Urinary bladder (tissue), 4 donors: ENCODE results near the gene NKD2. TPM values are rescaled to one million over a fixed set of nuclear protein-coding genes. Genes with fewer than 3 reads are reported as not detected.
"Not testable (repeated sequence)": the region's sequence is repeated elsewhere in the genome, so short reads cannot be mapped to it uniquely, and the experiment has no call there.

ENCODE experiments used
- DNase-seq: peaks from one replicate; pipeline ENCODE4 v3.0.0-alpha.2; 2015; ENCODE audit errors: extremely low spot score
- H3K27ac ChIP-seq: one replicate; pipeline ENCODE4 v1.5.1; 2013; ENCODE audit warnings: low read depth, mild to moderate bottlenecking, moderate library complexity
- H3K36me3 ChIP-seq: one replicate; pipeline ENCODE4 v1.6.1; 2013; ENCODE audit warnings: mild to moderate bottlenecking, moderate library complexity; ENCODE audit not compliant: insufficient read depth
- H3K4me1 ChIP-seq: one replicate; pipeline ENCODE4 v1.6.1; 2013; ENCODE audit warnings: mild to moderate bottlenecking, moderate library complexity; ENCODE audit not compliant: insufficient read depth
- H3K4me3 ChIP-seq: one replicate; pipeline ENCODE4 v1.5.1; 2013; ENCODE audit warnings: low read depth, low read length
- WGBS: extraction: QIAGEN DNeasy Blood & Tissue Kit; methylation state at CpG from one replicate; pipeline ENCODE4 v1.1.7; 2013; 5-methylcytosine and 5-hydroxymethylcytosine counted together
- polyA plus RNA-seq: library from polyadenylated mRNA; stranded (reverse); fragments of 200-250 nt; gene quantifications from one replicate; pipeline ENCODE4 v1.2.3, GENCODE V29; 2013
- total RNA-seq: library from RNA; depleted of rRNA; stranded (reverse); fragments of >200 nt; gene quantifications from one replicate; pipeline ENCODE4 v1.2.3, GENCODE V29; 2014
- donor health status: healthy with polysubstance abuse.
- donor health status: healthy.

The NKD2 gene
- total and polyA plus RNA-seq, 2 donors: 1.3 to 7.5 TPM

DNA sequence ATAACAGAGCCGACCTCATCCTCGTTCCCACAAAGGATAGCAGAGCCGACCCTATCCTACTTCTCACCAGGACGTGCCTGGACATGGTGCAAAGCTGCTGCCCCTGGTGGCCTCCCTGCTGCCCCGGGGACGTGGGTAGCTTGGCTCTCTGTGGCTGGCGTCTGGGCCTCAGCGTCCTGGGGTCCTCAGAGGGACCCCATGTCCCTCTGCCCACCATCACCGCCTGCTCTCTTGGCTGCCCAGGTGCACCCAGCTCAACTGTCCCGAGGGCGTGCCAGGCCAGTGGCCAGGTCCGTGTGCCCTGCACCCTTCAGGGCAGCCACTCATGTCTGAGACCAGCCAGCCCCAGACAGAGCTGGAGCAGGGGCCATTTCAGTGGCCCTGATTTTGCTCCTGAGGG, 8.5 kb downstream of the NKD2 start:
- no peak for DNase-seq
- no peak overlapping the region for H3K27ac ChIP-seq

GRCh38 chr5:1017691-1018455, 9.3 kb downstream of the NKD2 start:
- Histone ChIP-seq H3K4me1 (no peaks in the 10 kb centered on the region), H3K27ac (no peak overlapping the region), H3K36me3 (no peaks in the 10 kb centered on the region), H3K4me3 (no peak overlapping the region)
- DNase-seq: no peak
- 97% methylated on average over 19 of the region's 19 CpGs for WGBS

More for the DNA sequence above, 8.5 kb downstream of the NKD2 start:
- Histone ChIP-seq H3K36me3 (no peaks in the 10 kb centered on the region), H3K4me1 (no peaks in the 10 kb centered on the region), H3K4me3 (no peak overlapping the region)
- 82% methylated on average over 12 of the region's 12 CpGs for WGBS

DNA sequence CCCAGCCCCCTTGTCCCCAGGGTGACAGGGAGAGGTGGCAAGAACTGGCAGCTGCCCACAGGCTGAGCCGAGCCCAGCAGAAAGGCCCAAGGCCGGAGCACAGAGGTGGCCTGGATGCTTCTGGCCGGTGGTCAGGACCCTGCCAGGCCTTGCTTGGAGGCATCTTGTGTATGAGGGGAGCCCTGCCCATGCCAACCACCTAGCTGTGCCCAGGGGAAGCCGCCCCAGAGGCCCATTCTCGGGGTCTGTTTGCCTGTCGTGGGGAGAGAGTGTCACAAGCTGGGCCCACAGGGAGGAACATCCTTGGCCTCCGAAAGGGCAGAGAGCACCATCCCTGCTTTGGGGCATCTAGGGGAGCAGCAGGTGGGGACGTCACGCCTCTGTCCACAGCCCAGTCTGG, 10.0 kb downstream of the NKD2 start:
- no peak overlapping the region for H3K27ac ChIP-seq
- DNase-seq: no peak
- H3K4me3 ChIP-seq: no peak overlapping the region
- 94% methylated on average over 9 of the region's 9 CpGs for WGBS
- H3K36me3 ChIP-seq: no peaks in the 10 kb centered on the region
- no peaks in the 10 kb centered on the region for H3K4me1 ChIP-seq

DNA sequence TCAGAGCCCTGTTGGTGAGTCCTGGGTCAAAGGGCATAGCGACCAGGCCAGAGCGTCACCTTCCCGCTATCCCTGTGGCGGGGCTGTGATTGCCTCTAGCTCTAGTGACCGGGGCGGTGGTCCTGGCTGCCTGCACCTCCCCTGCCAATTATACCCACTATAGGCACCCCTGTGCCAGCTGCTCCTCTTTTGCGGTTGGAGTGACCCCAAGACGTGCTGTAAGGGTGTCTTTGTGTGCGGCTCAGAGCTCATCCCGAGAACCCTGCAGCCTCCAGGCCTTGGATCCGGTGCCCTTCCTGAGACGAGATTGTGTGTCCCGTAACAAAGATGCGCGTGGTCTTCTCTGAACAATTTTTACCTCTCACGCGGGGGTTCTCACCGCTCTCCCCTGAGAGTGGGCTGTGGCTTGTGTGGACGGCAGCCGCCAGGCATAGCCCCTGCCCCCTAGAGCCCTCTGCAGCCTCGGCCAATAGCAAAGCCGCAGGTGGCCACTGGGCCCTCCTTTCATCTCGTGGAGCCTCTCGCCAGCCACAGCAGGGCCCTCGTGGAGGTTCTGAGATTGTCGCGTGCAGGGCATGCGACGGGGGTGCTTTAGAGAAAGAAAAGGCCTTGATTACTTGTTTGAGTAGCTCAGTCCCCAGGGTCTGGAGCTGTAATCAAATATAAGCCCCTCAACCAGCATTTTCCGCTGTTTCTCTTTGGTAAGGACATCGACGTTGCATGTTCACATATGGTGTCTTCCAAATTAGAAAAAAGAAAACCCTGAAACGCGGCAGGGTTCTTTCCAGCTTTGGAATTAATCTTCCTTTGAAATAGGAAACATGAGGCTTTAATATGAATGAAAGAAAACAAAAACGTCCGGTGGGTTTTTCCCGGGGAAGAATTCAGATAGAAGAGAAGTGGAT, 10.7 kb downstream of the NKD2 start:
- 83% methylated on average over 37 of the region's 37 CpGs for WGBS
- H3K4me1 ChIP-seq: no peaks in the 10 kb centered on the region
- H3K4me3 ChIP-seq: no peak overlapping the region
- no peak for DNase-seq
- no peak overlapping the region for H3K27ac ChIP-seq
- H3K36me3 ChIP-seq: no peaks in the 10 kb centered on the region

DNA sequence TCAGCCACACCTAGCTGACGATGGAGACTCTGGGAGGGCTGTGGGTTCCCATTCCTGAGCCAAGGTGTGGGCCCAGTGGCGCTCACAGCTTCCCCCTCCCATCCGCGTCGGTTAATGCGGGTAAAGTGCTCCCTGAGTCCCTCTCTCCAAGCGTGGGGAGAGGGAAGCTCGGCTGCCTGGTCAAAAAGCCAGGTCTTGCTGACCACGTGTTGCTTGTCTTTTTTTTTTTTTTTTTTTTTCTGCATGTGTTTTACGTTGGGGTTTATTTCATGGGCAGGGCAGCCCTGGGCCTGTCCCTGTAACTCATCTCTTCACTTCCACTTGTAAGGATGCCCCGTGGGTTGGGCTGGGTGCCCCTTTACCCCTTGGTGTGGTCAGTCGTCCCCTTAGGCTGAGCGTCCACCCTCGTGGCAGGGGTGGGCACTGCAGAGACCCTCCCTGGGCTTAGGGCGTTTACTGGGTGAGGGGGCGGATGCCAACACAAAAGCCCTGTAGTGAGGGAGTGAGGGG, 11.9 kb downstream of the NKD2 start:
- H3K36me3 ChIP-seq: no peaks in the 10 kb centered on the region
- H3K27ac ChIP-seq: no peak overlapping the region
- WGBS: 75% methylated on average over 16 of the region's 16 CpGs
- DNase-seq: no peak
- H3K4me1 ChIP-seq: no peaks in the 10 kb centered on the region
- H3K4me3 ChIP-seq: no peak overlapping the region

GRCh38 chr5:1021136-1021968, 12.8 kb downstream of the NKD2 start:
- Histone ChIP-seq H3K36me3 (no peaks in the 10 kb centered on the region), H3K4me1 (no peaks in the 10 kb centered on the region), H3K27ac (no peak overlapping the region), H3K4me3 (no peak overlapping the region)
- WGBS: 57% methylated on average over 29 of the region's 29 CpGs
- DNase-seq: no peak

DNA sequence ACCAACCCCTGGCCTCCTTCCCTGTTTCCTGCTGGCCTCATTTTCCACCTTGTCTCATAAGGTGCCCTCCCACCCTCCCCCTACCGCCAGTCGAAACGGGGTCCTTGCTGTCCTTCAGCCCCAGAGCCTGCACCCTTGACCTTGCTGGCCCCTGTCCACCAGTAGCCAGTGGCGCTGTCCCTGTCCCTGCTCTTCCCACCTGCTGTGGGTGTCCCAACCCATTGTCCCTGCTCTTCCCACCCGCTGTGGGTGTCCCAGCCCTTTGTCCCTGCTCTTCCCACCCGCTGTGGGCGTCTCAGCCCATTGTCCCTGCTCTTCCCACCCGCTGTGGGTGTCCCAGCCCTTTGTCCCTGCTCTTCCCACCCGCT, 13.4 kb downstream of the NKD2 start:
- 86% methylated on average over 9 of the region's 9 CpGs for WGBS
- not testable (repeated sequence) for H3K36me3 ChIP-seq, H3K4me3 ChIP-seq, DNase-seq, H3K27ac ChIP-seq, H3K4me1 ChIP-seq

DNA sequence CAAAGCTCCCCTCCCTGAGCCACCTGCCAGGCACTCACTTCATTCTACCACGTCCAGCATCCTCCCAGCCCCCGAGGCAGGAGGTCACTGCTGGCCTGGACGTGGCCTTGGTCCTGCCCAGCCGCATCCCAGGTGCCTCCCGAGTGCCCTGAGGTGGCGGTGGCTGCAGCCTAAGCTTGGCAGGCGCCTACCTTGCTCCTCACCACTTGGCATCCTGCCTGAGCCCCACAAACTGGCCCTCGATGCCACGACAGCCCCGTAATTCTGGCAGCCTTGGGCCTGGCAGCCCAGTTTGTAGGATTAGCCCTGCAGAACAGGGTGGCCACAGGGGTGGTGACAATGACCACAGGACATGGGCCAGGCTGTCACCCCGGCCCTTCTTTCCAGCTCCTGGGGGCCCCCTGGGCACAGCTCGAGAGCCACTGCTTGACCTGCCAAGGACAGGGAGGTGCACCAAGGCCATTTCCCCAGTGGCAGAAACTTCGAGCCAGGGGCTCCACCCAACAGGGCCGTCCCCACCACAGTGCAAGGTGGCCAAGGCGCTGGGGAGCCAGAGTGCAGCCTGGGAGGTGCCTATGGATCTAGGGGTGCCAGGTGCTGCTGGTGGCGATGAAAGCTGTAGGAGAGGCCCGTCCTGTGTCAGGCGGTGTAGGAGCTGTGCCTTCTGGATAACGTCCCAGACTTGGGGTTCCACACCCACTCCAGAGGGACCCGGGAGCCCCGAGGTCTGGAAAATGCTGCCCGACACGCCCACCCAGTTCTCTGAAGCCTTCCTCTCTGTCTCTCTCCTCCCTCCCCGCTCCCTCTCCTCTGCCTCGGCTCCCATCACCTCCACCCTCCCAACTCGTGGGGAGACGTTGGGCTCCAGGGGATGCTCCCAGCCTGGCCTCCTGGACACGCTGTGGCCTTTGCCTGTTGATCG, 18.4 kb downstream of the NKD2 start:
- 84% methylated on average over 29 of the region's 29 CpGs for WGBS

DNA sequence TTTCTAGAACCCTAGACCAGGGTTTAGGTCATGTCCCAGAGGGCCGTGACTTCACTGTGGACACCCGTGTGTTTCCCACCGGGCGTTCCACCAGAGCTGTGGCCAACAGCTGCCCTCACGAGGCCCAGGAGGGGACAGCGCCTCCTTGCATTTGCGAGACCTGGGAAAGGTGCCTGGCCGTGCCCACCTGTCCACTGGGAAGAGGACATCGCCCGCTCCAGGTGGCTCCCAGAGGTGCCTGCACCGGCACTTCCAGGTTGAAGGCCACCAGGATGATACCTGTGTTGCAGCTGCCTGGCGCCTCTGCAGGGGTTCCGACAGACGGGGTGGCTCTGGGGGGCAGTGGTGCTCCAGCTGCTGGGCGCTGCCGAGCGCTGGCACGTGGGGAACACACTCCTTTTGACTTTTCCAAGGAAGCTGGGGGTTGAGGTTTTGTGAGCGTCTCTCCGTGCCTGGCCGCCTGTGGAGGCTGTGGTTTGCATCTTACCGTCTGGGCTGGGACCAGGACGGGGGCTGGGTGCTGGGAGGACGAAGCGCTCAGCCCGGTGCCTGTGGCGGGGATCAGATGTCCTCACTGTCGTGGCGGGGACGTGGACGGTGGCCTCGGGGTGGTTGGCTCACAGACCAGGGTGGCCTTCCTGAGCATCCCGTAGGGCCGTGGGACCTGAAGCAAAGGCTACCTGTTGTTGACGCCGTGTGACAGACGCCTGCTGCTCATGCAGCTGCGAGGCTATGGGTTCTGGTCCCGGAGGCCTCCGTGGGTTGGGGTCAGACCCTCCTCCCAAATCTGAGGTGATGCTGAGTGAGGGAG, 19.2 kb downstream of the NKD2 start:
- H3K36me3 ChIP-seq: no peaks in the 10 kb centered on the region
- 90% methylated on average over 40 of the region's 40 CpGs for WGBS
- H3K4me3 ChIP-seq: no peak overlapping the region
- no peak overlapping the region for H3K27ac ChIP-seq
- DNase-seq: no peak
- H3K4me1 ChIP-seq: no peaks in the 10 kb centered on the region

More for the DNA sequence above, 18.4 kb downstream of the NKD2 start:
- no peak overlapping the region for H3K27ac ChIP-seq
- no peaks in the 10 kb centered on the region for H3K4me1 ChIP-seq
- DNase-seq: no peak
- no peak overlapping the region for H3K4me3 ChIP-seq
- H3K36me3 ChIP-seq: no peaks in the 10 kb centered on the region

GRCh38 chr5:1028481-1029281, 20.1 kb downstream of the NKD2 start:
- Histone ChIP-seq H3K36me3 (no peaks in the 10 kb centered on the region), H3K4me3 (no peak overlapping the region), H3K4me1 (no peaks in the 10 kb centered on the region), H3K27ac (no peak overlapping the region)
- 74% methylated on average over 26 of the region's 26 CpGs for WGBS
- DNase-seq: no peak

DNA sequence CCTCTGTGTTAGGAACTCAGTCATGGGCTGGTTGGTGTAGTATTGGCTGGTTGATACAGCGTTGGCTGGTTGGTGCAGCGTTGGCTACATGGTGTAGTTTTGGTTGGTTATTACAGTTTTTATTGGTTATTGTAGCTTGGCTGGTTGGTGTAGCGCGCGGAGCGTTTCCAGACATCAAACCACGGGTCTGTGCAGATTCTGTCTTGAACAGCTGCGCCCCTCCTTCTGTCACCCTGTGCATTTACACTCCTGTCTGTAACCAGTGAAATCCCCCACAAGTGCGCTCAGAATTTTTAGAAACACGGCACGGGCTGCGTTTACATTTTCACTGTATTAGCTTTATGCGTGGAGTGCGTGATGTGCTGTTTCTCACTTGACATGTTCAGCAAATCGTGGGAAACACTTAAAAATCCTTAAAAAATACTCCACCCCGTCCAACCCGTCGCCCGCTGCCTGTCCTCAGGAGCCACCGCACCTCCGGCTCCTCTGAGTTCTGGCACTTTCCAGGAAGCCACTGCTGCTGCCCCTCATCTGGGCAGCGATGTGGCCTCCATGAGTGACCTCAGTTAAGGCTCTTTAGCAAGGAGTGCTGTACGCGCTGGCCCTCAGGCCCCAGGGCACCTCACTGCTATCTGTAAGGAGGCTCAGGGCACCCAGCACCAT, 20.8 kb downstream of the NKD2 start:
- H3K36me3 ChIP-seq: no peaks in the 10 kb centered on the region
- WGBS: 81% methylated on average over 24 of the region's 24 CpGs
- no peak overlapping the region for H3K27ac ChIP-seq
- H3K4me3 ChIP-seq: no peak overlapping the region
- DNase-seq: no peak
- H3K4me1 ChIP-seq: no peaks in the 10 kb centered on the region
